ENCODE measurements around the gene PATZ1.

Gene PATZ1

DNA sequence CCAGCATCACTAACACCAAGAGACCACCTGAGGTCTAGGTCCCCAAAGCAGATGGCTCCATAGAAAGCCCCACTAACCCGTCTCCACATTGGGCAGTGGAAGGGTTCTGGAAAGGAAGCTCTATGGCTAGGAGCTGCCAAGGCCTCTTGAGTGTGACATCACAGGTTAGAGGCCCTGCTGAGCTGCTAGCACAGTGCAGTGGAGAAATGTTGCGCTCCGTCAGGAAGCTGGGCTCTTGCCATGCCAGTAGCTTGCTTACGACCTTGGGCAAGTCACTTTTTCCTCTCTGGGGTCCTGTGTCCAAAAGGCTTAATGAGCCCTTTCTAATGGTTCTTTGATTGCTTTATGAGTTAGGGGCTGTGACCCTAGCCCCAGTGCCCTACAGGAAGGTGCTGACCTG lies 64.4 kb downstream of the PATZ1 start:
- no peak for DNase-seq

- no peak for DNase-seq
Observed at GRCh38 chr22:31279821-31280505, 66.2 kb downstream of the PATZ1 start.

DNA sequence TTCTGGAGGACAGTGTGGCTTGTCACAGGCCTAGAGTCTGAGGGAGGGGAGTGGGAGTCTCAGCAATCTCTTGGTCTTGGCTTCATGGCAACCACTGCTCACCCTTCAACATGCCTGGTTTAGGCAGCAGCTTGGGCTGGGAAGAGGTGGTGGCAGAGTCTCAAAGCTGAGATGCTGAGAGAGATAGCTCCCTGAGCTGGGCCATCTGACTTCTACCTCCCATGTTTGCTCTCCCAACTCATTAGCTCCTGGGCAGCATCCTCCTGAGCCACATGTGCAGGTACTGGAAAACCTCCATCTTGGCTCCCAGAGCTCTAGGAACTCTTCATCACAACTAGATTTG lies 66.8 kb downstream of the PATZ1 start:
- DNase-seq = no peak

- DNase-seq = no peak
Observed at GRCh38 chr22:31278626-31279326, 67.4 kb downstream of the PATZ1 start.

DNA sequence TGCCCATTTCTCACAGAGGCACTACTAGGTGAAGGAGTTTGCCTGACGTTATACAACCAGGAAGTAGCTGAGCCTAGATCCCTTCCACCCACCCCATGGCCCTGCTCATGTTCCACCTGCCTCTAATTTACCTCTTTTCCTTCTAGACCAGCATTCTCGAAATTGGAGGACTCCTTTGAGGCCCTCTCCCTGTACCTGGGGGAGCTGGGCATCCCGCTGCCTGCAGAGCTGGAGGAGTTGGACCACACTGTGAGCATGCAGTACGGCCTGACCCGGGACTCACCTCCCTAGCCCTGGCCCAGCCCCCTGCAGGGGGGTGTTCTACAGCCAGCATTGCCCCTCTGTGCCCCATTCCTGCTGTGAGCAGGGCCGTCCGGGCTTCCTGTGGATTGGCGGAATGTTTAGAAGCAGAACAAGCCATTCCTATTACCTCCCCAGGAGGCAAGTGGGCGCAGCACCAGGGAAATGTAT lies 68.0 kb downstream of the PATZ1 start:
- no peak for DNase-seq

DNA sequence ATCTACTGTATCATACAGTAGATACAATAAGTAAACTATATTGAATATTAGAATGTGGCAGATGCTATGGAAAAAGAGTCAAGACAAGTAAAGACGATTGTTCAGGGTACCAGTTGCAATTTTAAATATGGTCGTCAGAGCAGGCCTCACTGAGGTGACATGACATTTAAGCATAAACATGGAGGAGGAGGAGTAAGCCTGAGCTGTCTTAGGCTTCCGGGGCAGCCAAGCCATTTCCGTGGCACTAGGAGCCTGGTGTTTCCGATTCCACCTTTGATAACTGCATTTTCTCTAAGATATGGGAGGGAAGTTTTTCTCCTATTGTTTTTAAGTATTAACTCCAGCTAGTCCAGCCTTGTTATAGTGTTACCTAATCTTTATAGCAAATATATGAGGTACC lies 68.4 kb downstream of the PATZ1 start:
- no peak for DNase-seq

DNA sequence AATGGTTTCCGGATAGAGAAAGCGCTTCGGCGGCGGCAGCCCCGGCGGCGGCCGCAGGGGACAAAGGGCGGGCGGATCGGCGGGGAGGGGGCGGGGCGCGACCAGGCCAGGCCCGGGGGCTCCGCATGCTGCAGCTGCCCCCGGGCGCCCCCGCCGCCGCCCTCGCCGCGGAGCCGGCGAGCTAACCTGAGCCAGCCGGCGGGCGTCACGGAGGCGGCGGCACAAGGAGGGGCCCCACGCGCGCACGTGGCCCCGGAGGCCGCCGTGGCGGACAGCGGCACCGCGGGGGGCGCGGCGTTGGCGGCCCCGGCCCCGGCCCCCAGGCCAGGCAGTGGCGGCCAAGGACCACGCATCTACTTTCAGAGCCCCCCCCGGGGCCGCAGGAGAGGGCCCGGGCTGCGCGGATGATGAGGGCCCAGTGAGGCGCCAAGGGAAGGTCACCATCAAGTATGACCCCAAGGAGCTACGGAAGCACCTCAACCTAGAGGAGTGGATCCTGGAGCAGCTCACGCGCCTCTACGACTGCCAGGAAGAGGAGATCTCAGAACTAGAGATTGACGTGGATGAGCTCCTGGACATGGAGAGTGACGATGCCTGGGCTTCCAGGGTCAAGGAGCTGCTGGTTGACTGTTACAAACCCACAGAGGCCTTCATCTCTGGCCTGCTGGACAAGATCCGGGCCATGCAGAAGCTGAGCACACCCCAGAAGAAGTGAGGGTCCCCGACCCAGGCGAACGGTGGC lies 69.5 kb downstream of the PATZ1 start:
- no peak for DNase-seq
